Neuronal stem cell (in vitro differentiated cells): ENCODE data around the gene FAM120C.
A peak's percentile ranks its signal among the peaks of the same experiment; 100 is the strongest.

Source experiments
- DNase-seq: peaks from one replicate; pipeline ENCODE4 v3.0.0-alpha.2; 2013; ENCODE audit warnings: low spot score
- H2AFZ ChIP-seq: one replicate; pipeline ENCODE4 v1.6.1; 2013; ENCODE audit warnings: mild to moderate bottlenecking, low read length, inconsistent platforms
- H2AK5ac ChIP-seq: 2 replicates; pipeline ENCODE4 v1.6.1; 2013; ENCODE audit warnings: low read depth, mild to moderate bottlenecking, inconsistent platforms, low read length, moderate library complexity, mixed read lengths
- H2BK120ac ChIP-seq: 2 replicates; pipeline ENCODE4 v1.6.1; 2013; ENCODE audit warnings: low read depth, mild to moderate bottlenecking, inconsistent platforms, low read length, moderate library complexity, mixed read lengths
- H2BK12ac ChIP-seq: one replicate; pipeline ENCODE4 v1.6.1; 2013; ENCODE audit warnings: low read length, inconsistent platforms
- H2BK15ac ChIP-seq: 2 replicates; pipeline ENCODE4 v1.6.1; 2013; ENCODE audit warnings: mild to moderate bottlenecking, low read length, inconsistent platforms, mixed read lengths
- H2BK5ac ChIP-seq: one replicate; pipeline ENCODE4 v1.6.1; 2013; ENCODE audit warnings: inconsistent platforms, mild to moderate bottlenecking, low read length, moderate library complexity
- H3K14ac ChIP-seq: one replicate; pipeline ENCODE4 v1.6.1; 2013; ENCODE audit warnings: low read length, inconsistent platforms
- H3K18ac ChIP-seq: 2 replicates; pipeline ENCODE4 v1.6.1; 2013; ENCODE audit warnings: low read length, inconsistent platforms
- H3K23ac ChIP-seq: 2 replicates; pipeline ENCODE4 v1.6.1; 2013; ENCODE audit warnings: low read depth, mild to moderate bottlenecking, mixed read lengths, low read length, inconsistent platforms; ENCODE audit not compliant: poor library complexity
- H3K27ac ChIP-seq: replicated peaks from 3 replicates; pipeline ENCODE4 v1.5.1; 2013; ENCODE audit warnings: low read length, inconsistent platforms
- H3K27me3 ChIP-seq, 3 experiments: 2 replicates each; pipeline ENCODE4 v1.6.1; 2013; ENCODE audit warnings: low read length in 3 of 3, mild to moderate bottlenecking in 2 of 3, inconsistent platforms in 1 of 3, low read depth in 1 of 3, mixed read lengths in 1 of 3, moderate library complexity in 1 of 3; ENCODE audit not compliant: control insufficient read depth in 3 of 3, insufficient read depth in 3 of 3
- H3K36me3 ChIP-seq, 2 donors: replicated peaks in 1 of 2; 2 replicates each; pipeline ENCODE4 v1.6.1; 2013; ENCODE audit warnings: low read length in 2 of 2; ENCODE audit not compliant: control insufficient read depth in 2 of 2, insufficient read depth in 2 of 2
- H3K4ac ChIP-seq: 2 replicates; pipeline ENCODE4 v1.6.1; 2013; ENCODE audit warnings: inconsistent platforms, mild to moderate bottlenecking, low read length, moderate library complexity
- H3K4me1 ChIP-seq, 2 donors: 1 replicate in 1 of 2; 2 replicates in 1 of 2; pipeline ENCODE4 v1.6.1; 2013; ENCODE audit warnings: low read length in 2 of 2, low read depth in 1 of 2; ENCODE audit not compliant: control insufficient read depth in 2 of 2, insufficient read depth in 1 of 2
- H3K4me2 ChIP-seq: one replicate; pipeline ENCODE4 v1.6.1; 2013; ENCODE audit warnings: mild to moderate bottlenecking, low read length, inconsistent platforms; ENCODE audit not compliant: insufficient read depth, poor library complexity, severe bottlenecking
- H3K4me3 ChIP-seq, 2 donors: 2 replicates each; pipeline ENCODE4 v1.5.1; 2013; ENCODE audit warnings: low read length in 2 of 2, mild to moderate bottlenecking in 2 of 2, inconsistent platforms in 1 of 2, moderate library complexity in 1 of 2
- H3K79me1 ChIP-seq: one replicate; pipeline ENCODE4 v1.6.1; 2013; ENCODE audit warnings: low read depth, mild to moderate bottlenecking, inconsistent platforms, low read length, moderate library complexity
- H3K9ac ChIP-seq: one replicate; pipeline ENCODE4 v1.6.1; 2013; ENCODE audit warnings: mild to moderate bottlenecking, low read depth, low read length, inconsistent platforms; ENCODE audit not compliant: poor library complexity
- H3K9me3 ChIP-seq, 2 donors: replicated peaks in 1 of 2; 2 replicates each; pipeline versions ENCODE3 to v1.6.1; 2013; ENCODE audit warnings: low read length in 2 of 2, mild to moderate bottlenecking in 2 of 2, inconsistent platforms in 1 of 2, low read depth in 1 of 2, mixed read lengths in 1 of 2, moderate library complexity in 1 of 2; ENCODE audit not compliant: control insufficient read depth in 2 of 2, insufficient read depth in 1 of 2
- H4K8ac ChIP-seq: one replicate; pipeline ENCODE4 v1.6.1; 2013; ENCODE audit warnings: low read depth, mild to moderate bottlenecking, inconsistent platforms, low read length, moderate library complexity
- H4K91ac ChIP-seq: one replicate; pipeline ENCODE4 v1.6.1; 2013; ENCODE audit warnings: low read length, low read depth, mild to moderate bottlenecking, inconsistent platforms; ENCODE audit not compliant: poor library complexity
- WGBS, 2 donors: extraction: QIAGEN DNeasy Blood & Tissue Kit; methylation state at CpG; one replicate each; pipeline ENCODE4 v1.1.7; 2013; ENCODE audit warnings: missing lambda C conversion rate in 2 of 2, mixed read lengths in 1 of 2; ENCODE audit not compliant: insufficient read length in 2 of 2, insufficient replicate concordance in 1 of 2; ENCODE audit errors: extremely low coverage in 2 of 2; 5-methylcytosine and 5-hydroxymethylcytosine counted together

FAM120C gene

GRCh38 chrX:54184474-54184873, 1.4 kb upstream of the FAM120C start:
- H2BK120ac ChIP-seq: no peak overlapping the region
- DNase-seq: no peak
- no peak overlapping the region for H3K9ac ChIP-seq
- no peak overlapping the region for H2BK5ac ChIP-seq
- H3K27ac ChIP-seq: no peak overlapping the region
- H2AK5ac ChIP-seq: no peak overlapping the region
- no peak overlapping the region for H4K91ac ChIP-seq
- no peaks in the 10 kb centered on the region for H3K27me3 ChIP-seq
- peaks cover 4 to 6% of the 10 kb centered on the region in 2 donors for H3K4me1 ChIP-seq
- no peak overlapping the region for H3K14ac ChIP-seq
- no peak overlapping the region for H3K4me3 ChIP-seq
- no peaks in the 10 kb centered on the region for H3K9me3 ChIP-seq
- H2BK15ac ChIP-seq: no peak overlapping the region
- H3K23ac ChIP-seq: no peak overlapping the region
- no peak overlapping the region for H2BK12ac ChIP-seq
- WGBS, 2 donors: no CpG with 5 or more reads among the region's 2 CpGs
- no peaks in the 10 kb centered on the region for H3K36me3 ChIP-seq
- H3K18ac ChIP-seq: no peak overlapping the region
- H3K4me2 ChIP-seq: no peak overlapping the region
- H4K8ac ChIP-seq: no peak overlapping the region
- peaks cover 3% of the 10 kb centered on the region for H3K79me1 ChIP-seq
- no peak overlapping the region for H3K4ac ChIP-seq
- no peak overlapping the region for H2AFZ ChIP-seq

- Histone ChIP-seq H3K79me1 (peaks cover 3% of the 10 kb centered on the region), H3K14ac (peak overlapping the region; percentile 82), H4K8ac (peak overlapping the region; percentile 17), H3K36me3 (peaks cover 0 to 11% of the 10 kb centered on the region in 2 donors), H2AK5ac (no peak overlapping the region), H2BK5ac (no peak overlapping the region), H2BK15ac (no peak overlapping the region), H4K91ac (no peak overlapping the region), H3K9me3 (no peaks in the 10 kb centered on the region), H3K18ac (peak overlapping the region; percentile 92), H3K27ac (no peak overlapping the region), H3K4ac (no peak overlapping the region), H2BK12ac (no peak overlapping the region), H3K9ac (peak overlapping the region; percentile 97), H3K4me1 (peaks cover 4 to 6% of the 10 kb centered on the region in 2 donors), H2BK120ac (no peak overlapping the region), H3K4me3 (peak overlapping the region; percentile 84 to 98), H3K23ac (peak overlapping the region; percentile 91), H2AFZ (peak overlapping the region; percentile 89), H3K27me3 (no peaks in the 10 kb centered on the region), H3K4me2 (peak overlapping the region; percentile 80)
- DNase-seq: peak; percentile 8
- 100% methylated on average over 1 of the region's 36 CpGs; no CpG with 5 or more reads in 1 of the 2 donors for WGBS, 2 donors
These were observed 725 bp downstream of the FAM120C start for GRCh38 chrX:54182194-54182863.

GRCh38 chrX:54181202-54181953, 1.7 kb downstream of the FAM120C start:
- Histone ChIP-seq H4K8ac (no peak overlapping the region), H3K23ac (no peak overlapping the region), H2BK15ac (no peak overlapping the region), H3K9me3 (no peaks in the 10 kb centered on the region), H2AFZ (no peak overlapping the region), H3K14ac (no peak overlapping the region), H3K18ac (no peak overlapping the region), H3K4me1 (peaks cover 4 to 6% of the 10 kb centered on the region in 2 donors), H2BK12ac (no peak overlapping the region), H2AK5ac (no peak overlapping the region), H4K91ac (no peak overlapping the region), H3K9ac (no peak overlapping the region), H3K27me3 (no peaks in the 10 kb centered on the region), H3K27ac (no peak overlapping the region), H3K79me1 (peaks cover 3% of the 10 kb centered on the region), H3K4me2 (peak overlapping the region; percentile 80), H2BK120ac (no peak overlapping the region), H2BK5ac (no peak overlapping the region), H3K4me3 (peak overlapping the region in 1 of 2 donors; percentile 84), H3K4ac (no peak overlapping the region), H3K36me3 (peaks cover 0 to 19% of the 10 kb centered on the region in 2 donors)
- WGBS, 2 donors: no CpG with 5 or more reads among the region's 4 CpGs
- DNase-seq: no peak

GRCh38 chrX:54180403-54180802, 2.7 kb downstream of the FAM120C start:
- Histone ChIP-seq H3K18ac (no peak overlapping the region), H3K27ac (no peak overlapping the region), H3K4ac (no peak overlapping the region), H3K36me3 (peaks cover 0 to 28% of the 10 kb centered on the region in 2 donors), H3K4me1 (peaks cover 4 to 6% of the 10 kb centered on the region in 2 donors), H3K14ac (no peak overlapping the region), H2BK15ac (no peak overlapping the region), H3K4me2 (no peak overlapping the region), H2AK5ac (no peak overlapping the region), H3K9ac (no peak overlapping the region), H3K27me3 (no peaks in the 10 kb centered on the region), H2BK5ac (no peak overlapping the region), H4K8ac (no peak overlapping the region), H4K91ac (no peak overlapping the region), H3K79me1 (peaks cover 3% of the 10 kb centered on the region), H3K4me3 (no peak overlapping the region), H2BK12ac (no peak overlapping the region), H3K23ac (no peak overlapping the region), H2BK120ac (no peak overlapping the region), H3K9me3 (no peaks in the 10 kb centered on the region), H2AFZ (no peak overlapping the region)
- no peak for DNase-seq
- WGBS, 2 donors: no CpG with 5 or more reads among the region's 4 CpGs
